Measurements from ENCODE around the gene PSRC1.
"Not testable (repeated sequence)": the region's sequence is repeated elsewhere in the genome, so short reads cannot be mapped to it uniquely, and the experiment has no call there.

PSRC1 gene

GRCh38 chr1:109309347-109309746 lies 26.4 kb upstream of the PSRC1 start:
- Histone ChIP-seq H3K4me1 (ENCODE audit: control insufficient read depth, insufficient read depth, low read length) (peaks cover 2% of the 10 kb centered on the region), H3K36me3 (ENCODE audit: control insufficient read depth, insufficient read depth, low read length) (peaks cover 5% of the 10 kb centered on the region; the same call in 1 of the 2 replicates), H3K27ac (ENCODE audit: low read length) (no peak overlapping the region), H3K9me3 (ENCODE audit: control insufficient read depth, insufficient read depth, low read length) (no peaks in the 10 kb centered on the region), H3K27me3 (ENCODE audit: control insufficient read depth, insufficient read depth, low read length) (no peaks in the 10 kb centered on the region), H3K4me3 (ENCODE audit: low read length) (no peak overlapping the region)
- no CpG with 5 or more reads among the region's 2 CpGs for WGBS (ENCODE audit: insufficient coverage, insufficient read length)
- no peak for DNase-seq (ENCODE audit: low read depth, low spot score)

- DNase-seq (ENCODE audit: low read depth, low spot score), result no peak
- Histone ChIP-seq H3K9me3 (ENCODE audit: control insufficient read depth, insufficient read depth, low read length) (no peaks in the 10 kb centered on the region), H3K36me3 (ENCODE audit: control insufficient read depth, insufficient read depth, low read length) (no peaks in the 10 kb centered on the region), H3K27me3 (ENCODE audit: control insufficient read depth, insufficient read depth, low read length) (no peaks in the 10 kb centered on the region), H3K4me3 (ENCODE audit: low read length) (no peak overlapping the region), H3K4me1 (ENCODE audit: control insufficient read depth, insufficient read depth, low read length) (peaks cover 2% of the 10 kb centered on the region), H3K27ac (ENCODE audit: low read length) (no peak overlapping the region)
- no CpG with 5 or more reads among the region's 14 CpGs for WGBS (ENCODE audit: insufficient coverage, insufficient read length)
Observed at GRCh38 chr1:109307274-109308021, 24.5 kb upstream of the PSRC1 start.

GRCh38 chr1:109306832-109307273 lies 23.9 kb upstream of the PSRC1 start, which contains the start of gene MYBPHL:
Gene MYBPHL (minus strand): TSS chr1:109307011. CDS start chr1:109306991, 20 bp downstream.
- Histone ChIP-seq H3K4me3 (ENCODE audit: low read length) (no peak within 1 kb of the TSS), H3K27me3 (ENCODE audit: control insufficient read depth, insufficient read depth, low read length) (no peaks in the 10 kb centered on the region), H3K27ac (ENCODE audit: low read length) (no peak within 1 kb of the TSS), H3K4me1 (ENCODE audit: control insufficient read depth, insufficient read depth, low read length) (peaks cover 2% of the 10 kb centered on the region), H3K36me3 (ENCODE audit: control insufficient read depth, insufficient read depth, low read length) (no peaks in the 10 kb centered on the region), H3K9me3 (ENCODE audit: control insufficient read depth, insufficient read depth, low read length) (no peaks in the 10 kb centered on the region)
- no peak for DNase-seq (ENCODE audit: low read depth, low spot score)
- no CpG with 5 or more reads among the region's 7 CpGs for WGBS (ENCODE audit: insufficient coverage, insufficient read length)

GRCh38 chr1:109305991-109306390 lies 23.0 kb upstream of the PSRC1 start:
- not testable (repeated sequence) for H3K9me3 ChIP-seq (ENCODE audit: control insufficient read depth, insufficient read depth, low read length); H3K36me3 ChIP-seq (ENCODE audit: control insufficient read depth, insufficient read depth, low read length); H3K4me1 ChIP-seq (ENCODE audit: control insufficient read depth, insufficient read depth, low read length); H3K27ac ChIP-seq (ENCODE audit: low read length); DNase-seq (ENCODE audit: low read depth, low spot score); H3K27me3 ChIP-seq (ENCODE audit: control insufficient read depth, insufficient read depth, low read length); H3K4me3 ChIP-seq (ENCODE audit: low read length)
- no CpG with 5 or more reads among the region's 10 CpGs for WGBS (ENCODE audit: insufficient coverage, insufficient read length)

GRCh38 chr1:109304226-109304920 lies 21.4 kb upstream of the PSRC1 start:
- Histone ChIP-seq H3K9me3 (ENCODE audit: control insufficient read depth, insufficient read depth, low read length) (no peaks in the 10 kb centered on the region), H3K27me3 (ENCODE audit: control insufficient read depth, insufficient read depth, low read length) (no peaks in the 10 kb centered on the region), H3K4me1 (ENCODE audit: control insufficient read depth, insufficient read depth, low read length) (peaks cover 4% of the 10 kb centered on the region), H3K36me3 (ENCODE audit: control insufficient read depth, insufficient read depth, low read length) (no peaks in the 10 kb centered on the region), H3K27ac (ENCODE audit: low read length) (no peak overlapping the region), H3K4me3 (ENCODE audit: low read length) (no peak overlapping the region)
- no CpG with 5 or more reads among the region's 8 CpGs for WGBS (ENCODE audit: insufficient coverage, insufficient read length)
- no peak for DNase-seq (ENCODE audit: low read depth, low spot score)

- Histone ChIP-seq H3K4me1 (ENCODE audit: control insufficient read depth, insufficient read depth, low read length) (peaks cover 2% of the 10 kb centered on the region), H3K27me3 (ENCODE audit: control insufficient read depth, insufficient read depth, low read length) (no peaks in the 10 kb centered on the region), H3K4me3 (ENCODE audit: low read length) (no peak overlapping the region), H3K27ac (ENCODE audit: low read length) (no peak overlapping the region), H3K36me3 (ENCODE audit: control insufficient read depth, insufficient read depth, low read length) (no peaks in the 10 kb centered on the region), H3K9me3 (ENCODE audit: control insufficient read depth, insufficient read depth, low read length) (no peaks in the 10 kb centered on the region)
- no peak for DNase-seq (ENCODE audit: low read depth, low spot score)
- WGBS (ENCODE audit: insufficient coverage, insufficient read length), result 100% methylated on average over 2 of the region's 5 CpGs
Observed at GRCh38 chr1:109301874-109302273, 18.9 kb upstream of the PSRC1 start.

- no peak for DNase-seq (ENCODE audit: low read depth, low spot score)
- WGBS (ENCODE audit: insufficient coverage, insufficient read length), result no CpG with 5 or more reads among the region's 16 CpGs
- no peaks in the 10 kb centered on the region for H3K9me3 ChIP-seq (ENCODE audit: control insufficient read depth, insufficient read depth, low read length)
- peaks cover 2% of the 10 kb centered on the region; the same call in 1 of the 2 replicates for H3K4me1 ChIP-seq (ENCODE audit: control insufficient read depth, insufficient read depth, low read length)
- H3K27me3 ChIP-seq (ENCODE audit: control insufficient read depth, insufficient read depth, low read length), result no peaks in the 10 kb centered on the region
- no peak overlapping the region for H3K4me3 ChIP-seq (ENCODE audit: low read length)
- H3K27ac ChIP-seq (ENCODE audit: low read length), result no peak overlapping the region
- H3K36me3 ChIP-seq (ENCODE audit: control insufficient read depth, insufficient read depth, low read length), result no peaks in the 10 kb centered on the region
Observed at GRCh38 chr1:109300650-109301151, 17.8 kb upstream of the PSRC1 start.

- DNase-seq (ENCODE audit: low read depth, low spot score), result no peak
- H3K9me3 ChIP-seq (ENCODE audit: control insufficient read depth, insufficient read depth, low read length), result no peaks in the 10 kb centered on the region
- no peaks in the 10 kb centered on the region for H3K36me3 ChIP-seq (ENCODE audit: control insufficient read depth, insufficient read depth, low read length)
- no peak overlapping the region for H3K27ac ChIP-seq (ENCODE audit: low read length)
- no peaks in the 10 kb centered on the region for H3K27me3 ChIP-seq (ENCODE audit: control insufficient read depth, insufficient read depth, low read length)
- no CpG with 5 or more reads among the region's 20 CpGs for WGBS (ENCODE audit: insufficient coverage, insufficient read length)
- H3K4me1 ChIP-seq (ENCODE audit: control insufficient read depth, insufficient read depth, low read length), result peaks cover 2% of the 10 kb centered on the region; the same call in 1 of the 2 replicates
- H3K4me3 ChIP-seq (ENCODE audit: low read length), result no peak overlapping the region
Observed at GRCh38 chr1:109299558-109300343, 16.8 kb upstream of the PSRC1 start.

DNA sequence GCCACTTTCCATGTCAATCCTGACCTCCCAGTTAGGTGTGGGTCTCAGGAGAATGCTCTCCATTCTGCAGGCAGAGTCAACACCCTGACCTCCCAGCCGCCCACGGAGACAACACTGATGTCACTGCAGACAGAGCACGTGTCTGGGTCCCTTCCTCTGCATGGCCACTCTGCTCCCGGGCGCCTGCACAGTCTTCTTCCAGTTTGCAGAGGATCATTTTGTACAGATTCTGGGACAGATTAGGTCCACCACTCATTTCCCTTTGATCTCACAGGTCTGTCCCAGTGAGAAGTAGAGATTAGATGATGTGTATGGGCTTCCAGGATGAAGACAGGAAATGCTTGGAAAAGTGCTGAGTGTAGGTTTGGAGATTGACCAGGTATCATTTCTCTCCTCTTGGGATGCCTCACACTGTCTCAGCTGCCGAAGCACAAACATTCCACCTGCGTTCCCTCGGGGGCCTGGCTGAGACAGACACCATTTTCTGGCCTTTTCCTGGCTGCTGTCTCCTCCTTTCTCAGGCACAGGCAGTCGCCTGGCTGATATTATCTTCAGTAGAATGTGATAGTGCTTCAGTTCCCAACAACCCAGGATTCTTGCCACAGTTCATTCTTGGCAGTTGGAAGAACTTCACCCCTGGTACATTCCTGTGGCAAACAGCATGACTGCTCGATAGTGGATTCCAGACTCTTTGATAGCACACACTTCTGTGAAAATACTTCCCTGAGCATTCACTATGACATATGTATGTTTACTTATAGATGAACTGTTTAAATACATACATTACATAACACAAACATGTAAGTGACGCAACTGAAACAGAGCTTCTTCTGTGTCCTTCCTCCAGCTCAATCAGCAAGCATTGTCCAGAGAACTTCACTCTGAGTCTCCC lies 16.0 kb upstream of the PSRC1 start:
- WGBS (ENCODE audit: insufficient coverage, insufficient read length), result no CpG with 5 or more reads among the region's 11 CpGs
- no peak overlapping the region for H3K27ac ChIP-seq (ENCODE audit: low read length)

More for the DNA sequence above, 16.0 kb upstream of the PSRC1 start:
- Histone ChIP-seq H3K9me3 (ENCODE audit: control insufficient read depth, insufficient read depth, low read length) (no peaks in the 10 kb centered on the region), H3K27me3 (ENCODE audit: control insufficient read depth, insufficient read depth, low read length) (no peaks in the 10 kb centered on the region), H3K4me1 (ENCODE audit: control insufficient read depth, insufficient read depth, low read length) (peaks cover 2% of the 10 kb centered on the region; the same call in 1 of the 2 replicates), H3K36me3 (ENCODE audit: control insufficient read depth, insufficient read depth, low read length) (no peaks in the 10 kb centered on the region), H3K4me3 (ENCODE audit: low read length) (no peak overlapping the region)
- DNase-seq (ENCODE audit: low read depth, low spot score), result no peak

Data from iPS DF 6.9 (cell line).